SK-MEL-5 (cell line): ENCODE measurements around the gene KRTAP10-7. TPM values are rescaled to one million over a fixed set of nuclear protein-coding genes. Genes with fewer than 3 reads are reported as not detected.
"Not testable (repeated sequence)": the region's sequence is repeated elsewhere in the genome, so short reads cannot be mapped to it uniquely, and the experiment has no call there.

Experiments
- DNase-seq: peaks from one replicate; pipeline ENCODE4 v3.0.0-alpha.2; 2016; ENCODE audit warnings: low read depth, low spot score
- in situ Hi-C: cut with HindIII; loops from 2 replicates; pipeline ENCODE4 v1.10.0; 2016; ENCODE audit warnings: low sequenced_read_pairs, high pct_unique_total_duplicates, low pct_unique_long_range_greater_than_20kb
- total RNA-seq: library from RNA; depleted of rRNA; stranded (reverse); fragments of >200 nt; shearing (Covaris generic); gene quantifications from 2 replicates; pipeline ENCODE4 v1.2.3, GENCODE V29; 2014

Gene KRTAP10-7
- total RNA-seq, 1 experiment from 2014 or later, result not detected

- DNase-seq, result no peak
- in situ Hi-C loops, result no loop called here
These were observed 950 bp upstream of the KRTAP10-7 start for GRCh38 chr21:44599264-44600029.

GRCh38 chr21:44601091-44601490 lies 694 bp downstream of the KRTAP10-7 start:
- peak; percentile 11 for DNase-seq
- in situ Hi-C loops, result not testable (repeated sequence)

GRCh38 chr21:44601596-44602462 lies 1.4 kb downstream of the KRTAP10-7 start:
- in situ Hi-C loops, result no loop called here
- no peak for DNase-seq

- in situ Hi-C loops, result no loop called here
- no peak for DNase-seq
These were observed 2.1 kb downstream of the KRTAP10-7 start for GRCh38 chr21:44602463-44602850.

GRCh38 chr21:44603109-44603875 lies 2.9 kb downstream of the KRTAP10-7 start:
- in situ Hi-C loops, result no loop called here
- DNase-seq, result no peak

- in situ Hi-C loops, result no loop called here
- no peak for DNase-seq
These were observed 3.5 kb downstream of the KRTAP10-7 start for GRCh38 chr21:44603911-44604310.

GRCh38 chr21:44606495-44606894 lies 6.1 kb downstream of the KRTAP10-7 start:
- DNase-seq, result no peak
- in situ Hi-C loops, result no loop called here

GRCh38 chr21:44609193-44609592 lies 8.8 kb downstream of the KRTAP10-7 start:
- in situ Hi-C loops, result no loop called here
- no peak for DNase-seq

GRCh38 chr21:44610157-44610843 lies 9.9 kb downstream of the KRTAP10-7 start:
- DNase-seq, in situ Hi-C loops: not testable (repeated sequence)

GRCh38 chr21:44611551-44611950 lies 11.2 kb downstream of the KRTAP10-7 start:
- DNase-seq, result no peak
- in situ Hi-C loops, result no loop called here

- in situ Hi-C loops, result no loop called here
These were observed 11.7 kb downstream of the KRTAP10-7 start, which contains the start of gene KRTAP10-8 for GRCh38 chr21:44612029-44612486. Gene KRTAP10-8, plus strand, starts transcription at chr21:44612079. Its CDS starts 22 bp downstream, at chr21:44612101.

GRCh38 chr21:44612669-44613229 lies 12.4 kb downstream of the KRTAP10-7 start:
- in situ Hi-C loops, result no loop called here
- no peak for DNase-seq

More at GRCh38 chr21:44612029-44612486, 11.7 kb downstream of the KRTAP10-7 start, which contains the start of gene KRTAP10-8:
- DNase-seq, result no peak

- in situ Hi-C loops, result no loop called here
- DNase-seq, result no peak
These were observed 13.2 kb downstream of the KRTAP10-7 start for GRCh38 chr21:44613386-44614155.

GRCh38 chr21:44614161-44614631 lies 13.8 kb downstream of the KRTAP10-7 start:
- in situ Hi-C loops, result no loop called here
- no peak for DNase-seq

- in situ Hi-C loops, result no loop called here
- no peak for DNase-seq
These were observed 14.6 kb downstream of the KRTAP10-7 start for GRCh38 chr21:44614961-44615391.

- in situ Hi-C loops, result no loop called here
- no peak for DNase-seq
These were observed 15.1 kb downstream of the KRTAP10-7 start for GRCh38 chr21:44615466-44615865.
